Testis (tissue), 2 donors: ENCODE data around the gene ZFY.

ENCODE experiments used
- POLR2A ChIP-seq: fragments of 450-650 bp; IDR thresholded peaks from one replicate; pipeline ENCODE4 v1.6.1; 2017; ENCODE audit warnings: antibody characterized with exemption, mild to moderate bottlenecking, moderate library complexity
- TF ChIP-seq, protein P1 (sequence below), 3 experiments: fragments of 450-650 bp in 2 of 3; fragments of 200-600 bp in 1 of 3; sonication (generic) in 1 of 3; IDR thresholded peaks; one replicate each; pipeline ENCODE4 v1.5.1; 2016 to 2019; ENCODE audit warnings: antibody characterized with exemption in 3 of 3, mild to moderate bottlenecking in 2 of 3, moderate library complexity in 1 of 3

DNA sequence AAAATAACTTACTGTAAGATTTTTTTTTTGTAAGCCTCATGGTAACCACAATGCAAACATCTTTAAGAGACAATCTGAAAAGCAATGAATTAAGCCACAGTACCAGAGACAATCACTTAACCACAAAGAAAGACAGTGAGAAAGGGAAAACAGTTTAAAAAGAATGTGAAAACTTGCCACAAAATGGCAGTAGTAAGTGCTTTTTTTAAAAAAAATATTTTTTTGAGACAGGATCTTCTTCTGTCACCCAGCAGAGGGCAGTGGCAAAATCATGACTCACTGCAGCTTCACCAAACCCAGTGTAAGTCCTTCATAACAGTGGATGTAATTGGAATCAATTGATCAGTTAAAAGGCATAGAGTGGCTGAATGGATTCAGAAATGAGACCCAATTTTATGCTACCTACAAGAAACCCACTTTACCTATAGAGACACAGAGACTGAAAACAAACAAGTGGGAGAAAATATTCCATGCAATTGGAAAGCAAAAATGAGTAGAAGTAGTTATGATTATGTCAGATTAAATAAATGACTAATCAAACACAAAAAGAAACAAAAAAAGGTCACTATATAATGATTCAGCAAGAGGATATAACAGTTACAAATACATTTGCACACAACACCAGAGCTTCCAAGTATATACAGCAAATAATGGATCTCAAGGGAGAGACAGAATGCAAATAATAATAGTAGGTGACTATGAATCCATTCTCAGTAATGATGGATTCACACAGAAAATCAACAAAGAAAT lies 21.9 kb upstream of the ZFY start:
- TF ChIP-seq, protein P1, sequence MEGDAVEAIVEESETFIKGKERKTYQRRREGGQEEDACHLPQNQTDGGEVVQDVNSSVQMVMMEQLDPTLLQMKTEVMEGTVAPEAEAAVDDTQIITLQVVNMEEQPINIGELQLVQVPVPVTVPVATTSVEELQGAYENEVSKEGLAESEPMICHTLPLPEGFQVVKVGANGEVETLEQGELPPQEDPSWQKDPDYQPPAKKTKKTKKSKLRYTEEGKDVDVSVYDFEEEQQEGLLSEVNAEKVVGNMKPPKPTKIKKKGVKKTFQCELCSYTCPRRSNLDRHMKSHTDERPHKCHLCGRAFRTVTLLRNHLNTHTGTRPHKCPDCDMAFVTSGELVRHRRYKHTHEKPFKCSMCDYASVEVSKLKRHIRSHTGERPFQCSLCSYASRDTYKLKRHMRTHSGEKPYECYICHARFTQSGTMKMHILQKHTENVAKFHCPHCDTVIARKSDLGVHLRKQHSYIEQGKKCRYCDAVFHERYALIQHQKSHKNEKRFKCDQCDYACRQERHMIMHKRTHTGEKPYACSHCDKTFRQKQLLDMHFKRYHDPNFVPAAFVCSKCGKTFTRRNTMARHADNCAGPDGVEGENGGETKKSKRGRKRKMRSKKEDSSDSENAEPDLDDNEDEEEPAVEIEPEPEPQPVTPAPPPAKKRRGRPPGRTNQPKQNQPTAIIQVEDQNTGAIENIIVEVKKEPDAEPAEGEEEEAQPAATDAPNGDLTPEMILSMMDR (IDR thresholded peaks at IDR 0.05): no peak
- TF ChIP-seq POLR2A: no peak
